Activated T-helper 1 cell treated with anti-CD3 and anti-CD28 coated beads, Interleukin-12 subunit alpha, Interleukin-12 subunit beta, Interleukin-2, Interleukin-4 antibody, amounts not matched to agents 30 ng/mL and 10 ng/mL and 1 ng/mL, durations not matched to agents 14 hours and 24 hours and 36 hours (primary cell): ENCODE measurements around the gene ERP29. TPM values are rescaled to one million over a fixed set of nuclear protein-coding genes. Genes with fewer than 3 reads are reported as not detected.

Source experiments
- total RNA-seq: library from RNA; stranded (reverse); gene quantifications from 2 replicates; pipeline ENCODE4 v1.2.3, GENCODE V29; 2022

The ERP29 gene
- total RNA-seq, 1 donor from 2014 or later, result 62.5 TPM

Other genes with a start within 250 kb of the ERP29 start
- 0.15 and 0.44 TPM in 2 replicates for gene ALDH2, start 246.5 kb upstream of the ERP29 start, total RNA-seq
- 82.1 and 86.5 TPM in 2 replicates for gene MAPKAPK5, start 171.2 kb upstream of the ERP29 start, total RNA-seq
- 10.6 and 11.0 TPM in 2 replicates for gene TMEM116, start 261 bp upstream of the ERP29 start, total RNA-seq
- gene NAA25, start 95.4 kb downstream of the ERP29 start, total RNA-seq, result 52.2 and 58.1 TPM in 2 replicates
- 46.5 and 46.7 TPM in 2 replicates for gene TRAFD1, start 112.1 kb downstream of the ERP29 start, total RNA-seq